HepG2 (cell line): ENCODE data around the gene LRRC45. TPM values are rescaled to one million over a fixed set of nuclear protein-coding genes. Genes with fewer than 3 reads are reported as not detected.

ENCODE experiments used
- CEBPB ChIP-seq: IDR thresholded peaks from 2 replicates; pipeline ENCODE4 v1.6.1; 2011; ENCODE audit warnings: low read depth, low read length, improper control_type of control experiment, borderline replicate concordance
- EHMT2 ChIP-seq: fragments of 200-600 bp; sonication (generic); IDR thresholded peaks from 2 replicates; pipeline ENCODE4 v1.7.0; 2017; ENCODE audit warnings: antibody characterized with exemption, low read depth, low read length, borderline replicate concordance
- MBD4 ChIP-seq: IDR thresholded peaks from 2 replicates; pipeline ENCODE4 v1.6.1; 2012; ENCODE audit warnings: low read length, inconsistent platforms, borderline replicate concordance
- MED13 ChIP-seq: sonication (generic); formaldehyde crosslinking; IDR thresholded peaks from 2 replicates; pipeline ENCODE4 v1.5.0; 2020; ENCODE audit warnings: missing genetic modification reagents
- SRSF4 ChIP-seq: fragments of 200-400 bp; formaldehyde crosslinking; IDR thresholded peaks from one replicate; pipeline ENCODE4 v1.6.1; 2018; ENCODE audit warnings: mild to moderate bottlenecking, low read depth, low read length, moderate library complexity; ENCODE audit not compliant: poor library complexity, severe bottlenecking
- XRCC5 ChIP-seq: fragments of 200-400 bp; formaldehyde crosslinking; optimal IDR thresholded peaks from 2 replicates; pipeline ENCODE3; 2017; ENCODE audit warnings: mild to moderate bottlenecking, low read length
- ZFP90 ChIP-seq: sonication (generic); formaldehyde crosslinking; IDR thresholded peaks from 2 replicates; pipeline ENCODE4 v1.8.0; 2022; ENCODE audit warnings: missing genetic modification reagents, mild to moderate bottlenecking, inconsistent platforms, borderline replicate concordance
- ZNF160 ChIP-seq: sonication (generic); formaldehyde crosslinking; IDR thresholded peaks from 2 replicates; pipeline ENCODE4 v1.8.0; 2022; ENCODE audit warnings: mild to moderate bottlenecking, inconsistent platforms, missing genetic modification reagents
- ZNF230 ChIP-seq: sonication (generic); formaldehyde crosslinking; IDR thresholded peaks from 2 replicates; pipeline ENCODE4 v1.4.0; 2020; ENCODE audit warnings: mild to moderate bottlenecking, missing genetic modification reagents
- ZNF264 ChIP-seq: sonication (generic); formaldehyde crosslinking; IDR thresholded peaks from 2 replicates; pipeline ENCODE4 v1.4.0; 2020; ENCODE audit warnings: missing genetic modification reagents
- ZNF326 ChIP-seq: sonication (generic); formaldehyde crosslinking; IDR thresholded peaks from 2 replicates; pipeline ENCODE4 v1.4.0; 2020; ENCODE audit warnings: missing genetic modification reagents, borderline replicate concordance
- ZNF713 ChIP-seq: sonication (generic); formaldehyde crosslinking; IDR thresholded peaks from 2 replicates; pipeline ENCODE4 v1.4.0; 2020; ENCODE audit warnings: mild to moderate bottlenecking, missing genetic modification reagents
- ZNF737 ChIP-seq: sonication (generic); formaldehyde crosslinking; IDR thresholded peaks from 2 replicates; pipeline ENCODE4 v1.5.0; 2020; ENCODE audit warnings: missing genetic modification reagents, mild to moderate bottlenecking, borderline replicate concordance
- ZNF772 ChIP-seq: sonication (generic); formaldehyde crosslinking; IDR thresholded peaks from 2 replicates; pipeline ENCODE4 v1.5.0; 2020; ENCODE audit warnings: mild to moderate bottlenecking, missing genetic modification reagents
- ZNF775 ChIP-seq: sonication (generic); formaldehyde crosslinking; IDR thresholded peaks from 2 replicates; pipeline ENCODE4 v1.4.0; 2020; ENCODE audit warnings: missing genetic modification reagents, mild to moderate bottlenecking, moderate library complexity, borderline replicate concordance
- ZNF816 ChIP-seq: sonication (generic); formaldehyde crosslinking; IDR thresholded peaks from 2 replicates; pipeline ENCODE4 v1.8.0; 2022; ENCODE audit warnings: missing genetic modification reagents, mild to moderate bottlenecking, borderline replicate concordance
- ZSCAN22 ChIP-seq: sonication (generic); formaldehyde crosslinking; IDR thresholded peaks from 2 replicates; pipeline ENCODE4 v1.4.0; 2020; ENCODE audit warnings: mild to moderate bottlenecking, missing genetic modification reagents
- ZSCAN9 ChIP-seq: IDR thresholded peaks from 2 replicates; pipeline ENCODE4 v1.6.1; 2016; ENCODE audit warnings: borderline replicate concordance
- polyA plus RNA-seq, 8 experiments: library from polyadenylated mRNA; depleted of rRNA in 3 of 8; stranded (reverse) in 7 of 8; unstranded in 1 of 8; fragments of >200 nt; fragmentation: Illumina TruSeq in 4 of 8; extraction: Trizol in 4 of 8; gene quantifications; 2 replicates each; pipeline versions ENCODE4 v1.2.1 to v1.2.3, GENCODE V29; 2011 to 2016; ENCODE audit warnings: low read depth in 4 of 8, missing spikeins in 1 of 8, mixed read lengths in 1 of 8; ENCODE audit not compliant: insufficient read depth in 1 of 8
- total RNA-seq, 5 experiments: library from RNA; depleted of rRNA; stranded (reverse); fragments of >200 nt; fragmentation: Illumina TruSeq; extraction: Trizol; gene quantifications; 2 replicates each; pipeline ENCODE4 v1.2.3, GENCODE V29; 2016; ENCODE audit warnings: low read depth in 1 of 5
- TF ChIP-seq, protein P1 (sequence below): sonication (generic); formaldehyde crosslinking; IDR thresholded peaks from 2 replicates; pipeline ENCODE4 v1.4.0; 2020; ENCODE audit warnings: low read depth, mild to moderate bottlenecking, missing genetic modification reagents
- TF ChIP-seq, protein P2 (sequence below): sonication (generic); formaldehyde crosslinking; IDR thresholded peaks from 2 replicates; pipeline ENCODE4 v1.9.0; 2021; ENCODE audit warnings: missing genetic modification reagents, mild to moderate bottlenecking, borderline replicate concordance
- TF ChIP-seq, protein P3 (sequence below): IDR thresholded peaks from 2 replicates; pipeline ENCODE4 v1.6.1; 2012; ENCODE audit warnings: low read depth, low read length, improper control_type of control experiment
- TF ChIP-seq, protein P4 (sequence below): sonication (generic); formaldehyde crosslinking; IDR thresholded peaks from 2 replicates; pipeline ENCODE4 v1.5.0; 2020; ENCODE audit warnings: mild to moderate bottlenecking, missing genetic modification reagents

LRRC45 gene
- total and polyA plus RNA-seq, 2 of the 13 experiments (the other 11 are each of a cell fraction or from before 2014, with no cell fraction given) = 11.6 to 48.1 TPM

DNA sequence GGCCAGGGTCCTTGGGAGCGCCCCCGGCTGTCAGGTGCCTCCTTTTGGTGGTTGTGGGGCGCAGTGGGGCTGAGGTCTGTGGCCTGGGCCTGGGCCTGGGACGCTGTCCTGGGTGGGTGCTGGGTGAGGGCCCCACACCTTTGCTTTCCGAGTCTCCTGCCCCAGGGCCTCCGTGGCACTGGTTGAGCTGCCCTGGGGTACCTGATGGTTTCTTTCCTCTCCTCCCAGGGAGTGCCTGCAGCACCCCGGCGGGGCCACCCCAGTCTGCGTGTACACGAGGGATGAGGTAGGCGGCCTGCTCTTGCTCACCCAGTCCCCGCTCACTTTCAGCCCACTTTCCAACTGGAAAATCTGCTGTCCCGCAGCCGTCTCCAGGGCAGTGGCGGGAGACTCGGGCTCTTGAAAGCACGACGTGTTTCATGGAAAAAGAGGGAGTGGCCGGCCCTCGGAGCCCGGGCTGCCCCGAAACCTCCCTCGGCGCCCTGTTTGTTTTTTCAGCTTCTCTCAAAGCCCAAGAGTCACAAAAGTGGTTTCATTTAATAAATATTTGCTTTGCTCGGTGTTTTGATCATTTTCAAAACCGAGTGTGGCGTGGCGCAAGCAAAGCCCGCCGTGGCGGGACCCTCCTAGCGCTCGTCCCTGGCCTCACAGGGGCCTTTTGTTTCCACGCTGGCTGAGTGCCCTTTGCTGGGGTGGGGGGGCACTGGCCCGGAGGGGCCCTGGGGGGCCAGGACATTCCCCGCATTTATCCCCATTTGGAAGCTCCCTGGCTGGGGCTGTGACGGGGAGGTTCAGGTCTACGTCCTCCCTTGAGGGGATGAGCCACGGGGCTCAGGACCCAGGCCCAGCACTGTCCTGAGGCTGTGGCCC lies 28.3 kb upstream of the LRRC45 start (continued):
- TF ChIP-seq, protein P1, sequence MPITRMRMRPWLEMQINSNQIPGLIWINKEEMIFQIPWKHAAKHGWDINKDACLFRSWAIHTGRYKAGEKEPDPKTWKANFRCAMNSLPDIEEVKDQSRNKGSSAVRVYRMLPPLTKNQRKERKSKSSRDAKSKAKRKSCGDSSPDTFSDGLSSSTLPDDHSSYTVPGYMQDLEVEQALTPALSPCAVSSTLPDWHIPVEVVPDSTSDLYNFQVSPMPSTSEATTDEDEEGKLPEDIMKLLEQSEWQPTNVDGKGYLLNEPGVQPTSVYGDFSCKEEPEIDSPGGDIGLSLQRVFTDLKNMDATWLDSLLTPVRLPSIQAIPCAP (CRISPR knock-in tag) = no peak
- TF ChIP-seq, protein P2, sequence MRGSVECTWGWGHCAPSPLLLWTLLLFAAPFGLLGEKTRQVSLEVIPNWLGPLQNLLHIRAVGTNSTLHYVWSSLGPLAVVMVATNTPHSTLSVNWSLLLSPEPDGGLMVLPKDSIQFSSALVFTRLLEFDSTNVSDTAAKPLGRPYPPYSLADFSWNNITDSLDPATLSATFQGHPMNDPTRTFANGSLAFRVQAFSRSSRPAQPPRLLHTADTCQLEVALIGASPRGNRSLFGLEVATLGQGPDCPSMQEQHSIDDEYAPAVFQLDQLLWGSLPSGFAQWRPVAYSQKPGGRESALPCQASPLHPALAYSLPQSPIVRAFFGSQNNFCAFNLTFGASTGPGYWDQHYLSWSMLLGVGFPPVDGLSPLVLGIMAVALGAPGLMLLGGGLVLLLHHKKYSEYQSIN (CRISPR knock-in tag) = no peak
- TF ChIP-seq ZNF816 (CRISPR knock-in tag) (peak; percentile 57), SRSF4 (peak; percentile 58), MBD4 (no peak), CEBPB (peak; percentile 83), ZNF160 (no peak; the same call in 1 of the 2 replicates), EHMT2 (no peak), ZNF772 (CRISPR knock-in tag) (no peak), ZNF230 (CRISPR knock-in tag) (no peak; the same call in 1 of the 2 replicates), ZNF264 (CRISPR knock-in tag) (peak; percentile 85), ZSCAN22 (CRISPR knock-in tag) (no peak; the same call in 1 of the 2 replicates), ZNF326 (CRISPR knock-in tag) (no peak), XRCC5 (peak; percentile 21), ZSCAN9 (CRISPR knock-in tag) (no peak; the same call in 1 of the 2 replicates), ZFP90 (CRISPR knock-in tag) (peak; percentile 61), ZNF713 (CRISPR knock-in tag) (no peak), ZNF775 (CRISPR knock-in tag) (no peak; the same call in 1 of the 2 replicates), ZNF737 (CRISPR knock-in tag) (no peak), MED13 (peak; percentile 93)
- TF ChIP-seq, protein P3, sequence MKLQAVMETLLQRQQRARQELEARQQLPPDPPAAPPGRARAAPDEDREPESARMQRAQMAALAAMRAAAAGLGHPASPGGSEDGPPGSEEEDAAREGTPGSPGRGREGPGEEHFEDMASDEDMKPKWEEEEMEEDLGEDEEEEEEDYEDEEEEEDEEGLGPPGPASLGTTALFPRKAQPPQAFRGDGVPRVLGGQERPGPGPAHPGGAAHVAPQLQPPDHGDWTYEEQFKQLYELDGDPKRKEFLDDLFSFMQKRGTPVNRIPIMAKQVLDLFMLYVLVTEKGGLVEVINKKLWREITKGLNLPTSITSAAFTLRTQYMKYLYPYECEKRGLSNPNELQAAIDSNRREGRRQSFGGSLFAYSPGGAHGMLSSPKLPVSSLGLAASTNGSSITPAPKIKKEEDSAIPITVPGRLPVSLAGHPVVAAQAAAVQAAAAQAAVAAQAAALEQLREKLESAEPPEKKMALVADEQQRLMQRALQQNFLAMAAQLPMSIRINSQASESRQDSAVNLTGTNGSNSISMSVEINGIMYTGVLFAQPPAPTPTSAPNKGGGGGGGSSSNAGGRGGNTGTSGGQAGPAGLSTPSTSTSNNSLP = 0 out of 2 replicates have a peak, but pooled peaks have one; percentile 27
- TF ChIP-seq, protein P4, sequence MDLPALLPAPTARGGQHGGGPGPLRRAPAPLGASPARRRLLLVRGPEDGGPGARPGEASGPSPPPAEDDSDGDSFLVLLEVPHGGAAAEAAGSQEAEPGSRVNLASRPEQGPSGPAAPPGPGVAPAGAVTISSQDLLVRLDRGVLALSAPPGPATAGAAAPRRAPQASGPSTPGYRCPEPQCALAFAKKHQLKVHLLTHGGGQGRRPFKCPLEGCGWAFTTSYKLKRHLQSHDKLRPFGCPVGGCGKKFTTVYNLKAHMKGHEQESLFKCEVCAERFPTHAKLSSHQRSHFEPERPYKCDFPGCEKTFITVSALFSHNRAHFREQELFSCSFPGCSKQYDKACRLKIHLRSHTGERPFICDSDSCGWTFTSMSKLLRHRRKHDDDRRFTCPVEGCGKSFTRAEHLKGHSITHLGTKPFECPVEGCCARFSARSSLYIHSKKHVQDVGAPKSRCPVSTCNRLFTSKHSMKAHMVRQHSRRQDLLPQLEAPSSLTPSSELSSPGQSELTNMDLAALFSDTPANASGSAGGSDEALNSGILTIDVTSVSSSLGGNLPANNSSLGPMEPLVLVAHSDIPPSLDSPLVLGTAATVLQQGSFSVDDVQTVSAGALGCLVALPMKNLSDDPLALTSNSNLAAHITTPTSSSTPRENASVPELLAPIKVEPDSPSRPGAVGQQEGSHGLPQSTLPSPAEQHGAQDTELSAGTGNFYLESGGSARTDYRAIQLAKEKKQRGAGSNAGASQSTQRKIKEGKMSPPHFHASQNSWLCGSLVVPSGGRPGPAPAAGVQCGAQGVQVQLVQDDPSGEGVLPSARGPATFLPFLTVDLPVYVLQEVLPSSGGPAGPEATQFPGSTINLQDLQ (CRISPR knock-in tag) = peak; percentile 95
